ENCODE results near the gene ICAM5. TPM values are rescaled to one million over a fixed set of nuclear protein-coding genes. Genes with fewer than 3 reads are reported as not detected.

Gene ICAM5
- total and polyA plus RNA-seq, 9 of the 15 experiments (the other 6 are each of a cell fraction or from before 2014, with no cell fraction given) = 0.10 to 114 (median 13.7) TPM

GRCh38 chr19:10290876-10291553 lies 1.3 kb downstream of the ICAM5 start (continued):
- TF ChIP-seq FOXJ3 (CRISPR knock-in tag; IDR thresholded peaks at IDR 0.05) (no peak), PHF20 (IDR thresholded peaks at IDR 0.05; ENCODE audit: partially characterized antibody) (no peak), CC2D1A (IDR thresholded peaks at IDR 0.05) (no peak), CREB1 (IDR thresholded peaks at IDR 0.05) (no peak), CREB1 (CRISPR knock-in tag; IDR thresholded peaks at IDR 0.05) (peak; percentile 47; the same call in 1 of the 2 replicates), MYNN (IDR thresholded peaks at IDR 0.05) (0 out of 2 replicates have a peak, but pooled peaks have one; percentile 17), MYNN (CRISPR knock-in tag; IDR thresholded peaks at IDR 0.05) (no peak), MYC (IDR thresholded peaks at IDR 0.05; ENCODE audit: low read depth, low read length) (peak; percentile 25; the same call in 1 of the 2 replicates), MYC (CRISPR knock-in tag; IDR thresholded peaks at IDR 0.05; ENCODE audit: borderline replicate concordance, low read depth) (no peak), NFE2L1 (tag; IDR thresholded peaks at IDR 0.05; ENCODE audit: borderline replicate concordance, low read depth) (no peak), KAT7 (CRISPR knock-in tag; IDR thresholded peaks at IDR 0.05; ENCODE audit: borderline replicate concordance) (peak; percentile 85), E2F6 (IDR thresholded peaks at IDR 0.05; ENCODE audit: borderline replicate concordance in 1 of 2, extremely low read depth in 1 of 2, insufficient read depth in 1 of 2, insufficient read length in 1 of 2, low read depth in 1 of 2, low read length in 1 of 2, poor library complexity in 1 of 2, severe bottlenecking in 1 of 2) (peak in 1 of 2 experiments; percentile 67), FOXA1 (IDR thresholded peaks at IDR 0.05; ENCODE audit: borderline replicate concordance) (no peak), MNT (conservative IDR thresholded peaks at IDR 0.05) (peak; percentile 39 to 81), EZH2 (IDR thresholded peaks at IDR 0.05; ENCODE audit: borderline replicate concordance, low read depth, low read length) (no peak), EWSR1 (IDR thresholded peaks at IDR 0.05; ENCODE audit: borderline replicate concordance, low read depth, partially characterized antibody) (no peak), TFAP4 (CRISPR knock-in tag; IDR thresholded peaks at IDR 0.05; ENCODE audit: borderline replicate concordance) (peak; percentile 53), THRB (CRISPR knock-in tag; conservative IDR thresholded peaks at IDR 0.05) (no peak), SAFB (IDR thresholded peaks at IDR 0.05; ENCODE audit: borderline replicate concordance, low read depth, low read length) (peak; percentile 95), ZNF444 (CRISPR knock-in tag; IDR thresholded peaks at IDR 0.05) (no peak), ZNF12 (CRISPR knock-in tag; IDR thresholded peaks at IDR 0.05) (peak; percentile 43), GATAD2A (IDR thresholded peaks at IDR 0.05) (peak; percentile 66; the same call in 1 of the 2 replicates)

Data from K562 (cell line).